22Rv1 (cell line): ENCODE results near the gene DPP6.
"Not testable (repeated sequence)": the region's sequence is repeated elsewhere in the genome, so short reads cannot be mapped to it uniquely, and the experiment has no call there.

ENCODE experiments used
- CTCF ChIP-seq: fragments of 450-650 bp; IDR thresholded peaks from 2 replicates; pipeline ENCODE4 v1.5.1; 2017; ENCODE audit warnings: mild to moderate bottlenecking
- ZFX ChIP-seq: fragments of 450-650 bp; IDR thresholded peaks from 2 replicates; pipeline ENCODE4 v1.6.1; 2017; ENCODE audit warnings: antibody characterized with exemption, borderline replicate concordance

- not testable (repeated sequence) for TF ChIP-seq CTCF, ZFX
Observed at GRCh38 chr7:154055491-154056106, 3.4 kb downstream of the DPP6 start.
